HepG2 (cell line): ENCODE results near the gene ISCU. TPM values are rescaled to one million over a fixed set of nuclear protein-coding genes. Genes with fewer than 3 reads are reported as not detected.

Source experiments
- ATAC-seq: fragments of 200-7000 bp; cut with Tn5 transposase; 3 replicates; pipeline ENCODE4 v1.9.1; 2020; ENCODE audit warnings: mild to moderate bottlenecking, moderate library complexity
- BruUV-seq: library from RNA; stranded (reverse); fragments of 400-500 nt; replicated peaks from 2 replicates; lab custom pipeline; 2021; lab: Mats Ljungman, UMichigan
- CTCF ChIA-PET: fragments of 300-600 bp; formaldehyde crosslinking; extraction: SDS; loops from one replicate; lab custom pipeline; 2021; ENCODE audit warnings: low total read pairs, inconsistent platforms, low intra/inter-chr PET ratio; lab: Yijun Ruan, JAX
- POLR2A ChIA-PET: fragments of 350-600 bp; sonication (Branson Sonifier 250); formaldehyde crosslinking; loops from one replicate; lab custom pipeline; 2020; ENCODE audit warnings: antibody characterized with exemption, inconsistent platforms; lab: Yijun Ruan, JAX
- DNase-seq: peaks from one replicate; pipeline ENCODE4 v3.0.0-alpha.2; 2015; ENCODE audit warnings: low spot score
- FAIRE-seq: peaks from 3 replicates; lab custom pipeline; 2011; peaks lifted over from hg19 to GRCh38; lab: Jason Lieb, UNC
- H2AFZ ChIP-seq: one replicate; pipeline ENCODE4 v1.6.1; 2011; ENCODE audit warnings: low read length, inconsistent platforms
- H3K27ac ChIP-seq: fragments of 300-600 bp; 3 replicates; pipeline ENCODE4 v1.8.0; 2011; ENCODE audit warnings: mixed run types, mild to moderate bottlenecking, mixed read lengths, low read length, inconsistent platforms; ENCODE audit not compliant: insufficient read depth; ENCODE audit errors: extremely low read length
- H3K27me3 ChIP-seq, 2 experiments: fragments of 200-600 bp in 1 of 2; 2 replicates in 1 of 2; 3 replicates in 1 of 2; pipeline versions ENCODE4 v1.6.0 to v1.8.0; 2011; ENCODE audit warnings: low read length in 2 of 2, mild to moderate bottlenecking in 2 of 2, moderate library complexity in 2 of 2, inconsistent platforms in 1 of 2; ENCODE audit not compliant: insufficient read depth in 2 of 2, control insufficient read depth in 1 of 2
- H3K36me3 ChIP-seq, 2 experiments: fragments of 200-600 bp in 1 of 2; replicated peaks in 1 of 2; 2 replicates in 1 of 2; 3 replicates in 1 of 2; pipeline versions ENCODE4 v1.5.1 to v1.8.0; 2011; ENCODE audit warnings: low read length in 2 of 2, inconsistent platforms in 1 of 2; ENCODE audit not compliant: insufficient read depth in 2 of 2, control insufficient read depth in 1 of 2
- H3K4me1 ChIP-seq: 2 replicates; pipeline ENCODE4 v1.5.1; 2012; ENCODE audit warnings: low read length, inconsistent platforms; ENCODE audit not compliant: insufficient read depth
- H3K4me2 ChIP-seq: 2 replicates; pipeline ENCODE4 v1.6.0; 2011; ENCODE audit warnings: low read depth, low read length, inconsistent platforms
- H3K4me3 ChIP-seq, 3 experiments: fragments of 200-600 bp in 1 of 3; sonication (generic), shearing (Covaris generic) in 1 of 3; replicated peaks in 1 of 3; 2 replicates each; pipeline ENCODE4 v1.5.1; 2011 to 2016; ENCODE audit warnings: low read length in 3 of 3, inconsistent platforms in 2 of 3, low read depth in 2 of 3, mild to moderate bottlenecking in 2 of 3, control low read depth in 1 of 3, mixed read lengths in 1 of 3; ENCODE audit not compliant: insufficient read depth in 1 of 3
- H3K79me2 ChIP-seq: one replicate; pipeline ENCODE4 v1.6.1; 2011; ENCODE audit warnings: low read length, inconsistent platforms; ENCODE audit not compliant: insufficient read depth
- H3K9ac ChIP-seq: 2 replicates; pipeline ENCODE4 v1.6.0; 2011; ENCODE audit warnings: mild to moderate bottlenecking, low read depth, low read length, inconsistent platforms; ENCODE audit not compliant: insufficient read depth
- H3K9me3 ChIP-seq: 2 replicates; pipeline ENCODE4 v1.5.1; 2012; ENCODE audit warnings: mild to moderate bottlenecking, low read length
- H4K20me1 ChIP-seq: 2 replicates; pipeline ENCODE4 v1.6.0; 2011; ENCODE audit warnings: inconsistent platforms, mild to moderate bottlenecking, low read length, moderate library complexity; ENCODE audit not compliant: insufficient read depth
- CTCF ChIP-seq: sonication (generic); formaldehyde crosslinking; IDR thresholded peaks from 2 replicates; pipeline ENCODE4 v1.5.0; 2020; ENCODE audit warnings: mild to moderate bottlenecking, missing genetic modification reagents, moderate library complexity
- HNF1B ChIP-seq: sonication (generic); formaldehyde crosslinking; IDR thresholded peaks from 2 replicates; pipeline ENCODE4 v1.5.1; 2020; ENCODE audit warnings: mild to moderate bottlenecking, moderate library complexity, missing genetic modification reagents
- RAD21 ChIP-seq: fragments of 450-650 bp; formaldehyde crosslinking; IDR thresholded peaks from 2 replicates; pipeline ENCODE4 v1.5.0; 2020; ENCODE audit warnings: mild to moderate bottlenecking
- SALL1 ChIP-seq: sonication (generic); formaldehyde crosslinking; IDR thresholded peaks from 2 replicates; pipeline ENCODE4 v1.8.0; 2022; ENCODE audit warnings: mild to moderate bottlenecking, missing genetic modification reagents
- SALL2 ChIP-seq: sonication (generic); formaldehyde crosslinking; IDR thresholded peaks from 2 replicates; pipeline ENCODE4 v1.8.1; 2023; ENCODE audit warnings: mild to moderate bottlenecking, missing genetic modification reagents, inconsistent platforms
- XRCC5 ChIP-seq: fragments of 200-400 bp; formaldehyde crosslinking; optimal IDR thresholded peaks from 2 replicates; pipeline ENCODE3; 2017; ENCODE audit warnings: mild to moderate bottlenecking, low read length
- YY1 ChIP-seq: IDR thresholded peaks from 2 replicates; pipeline ENCODE4 v1.6.1; 2011; ENCODE audit warnings: low read length, low read depth, moderate library complexity, mild to moderate bottlenecking; ENCODE audit not compliant: insufficient read depth, insufficient replicate concordance
- ZNF441 ChIP-seq: sonication (generic); formaldehyde crosslinking; IDR thresholded peaks from 2 replicates; pipeline ENCODE4 v1.7.0; 2021; ENCODE audit warnings: missing genetic modification reagents, borderline replicate concordance
- ZNF772 ChIP-seq: sonication (generic); formaldehyde crosslinking; IDR thresholded peaks from 2 replicates; pipeline ENCODE4 v1.5.0; 2020; ENCODE audit warnings: mild to moderate bottlenecking, missing genetic modification reagents
- WGBS: methylation state at CpG from one replicate; pipeline ENCODE4 v1.1.6; 2017; ENCODE audit warnings: low lambda C conversion rate; 5-methylcytosine and 5-hydroxymethylcytosine counted together
- in situ Hi-C: cut with HindIII; loops from 2 replicates; pipeline ENCODE4 v1.10.0; 2017; ENCODE audit warnings: low pct_unique_long_range_greater_than_20kb; ENCODE audit not compliant: extremely low pct_ligation_motif_present
- intact Hi-C: fragments of 100-400 bp; cut with micrococcal nuclease; formaldehyde crosslinking; loops from one replicate; pipeline ENCODE4 v1.10.0; 2022; ENCODE audit not compliant: unreplicated experiment
- polyA plus RNA-seq, 8 experiments: library from polyadenylated mRNA; depleted of rRNA in 3 of 8; stranded (reverse) in 7 of 8; unstranded in 1 of 8; fragments of >200 nt; fragmentation: Illumina TruSeq in 4 of 8; extraction: Trizol in 4 of 8; gene quantifications; 2 replicates each; pipeline versions ENCODE4 v1.2.1 to v1.2.3, GENCODE V29; 2011 to 2016; ENCODE audit warnings: low read depth in 4 of 8, missing spikeins in 1 of 8, mixed read lengths in 1 of 8; ENCODE audit not compliant: insufficient read depth in 1 of 8
- total RNA-seq, 5 experiments: library from RNA; depleted of rRNA; stranded (reverse); fragments of >200 nt; fragmentation: Illumina TruSeq; extraction: Trizol; gene quantifications; 2 replicates each; pipeline ENCODE4 v1.2.3, GENCODE V29; 2016; ENCODE audit warnings: low read depth in 1 of 5

The ISCU gene
- total and polyA plus RNA-seq, 2 of the 13 experiments (the other 11 are each of a cell fraction or from before 2014, with no cell fraction given): 94.4 to 107 TPM

GRCh38 chr12:108618079-108618952 is 55.9 kb downstream of the ISCU start:
- Histone ChIP-seq H3K9ac (no peak overlapping the region), H3K4me2 (no peak overlapping the region; the same call in 1 of the 2 replicates), H3K4me3 (no peak overlapping the region), H4K20me1 (no peaks in the 10 kb centered on the region), H3K36me3 (no peaks in the 10 kb centered on the region), H3K27me3 (peaks cover 0 to 4% of the 10 kb centered on the region in 2 experiments; a peak in 1 of 5 replicates), H2AFZ (peak overlapping the region; percentile 9), H3K9me3 (no peaks in the 10 kb centered on the region), H3K4me1 (peaks cover 20% of the 10 kb centered on the region), H3K79me2 (no peaks in the 10 kb centered on the region), H3K27ac (no peak overlapping the region)
- ChIA-PET CTCF (interaction anchor here (1.1 to 3.0 kb wide), 3 partner anchors 54 to 185 kb away, joined by 3 to 45 read pairs (median 3); partner anchors contain the start of gene ISCU), POLR2A (interaction anchor here (1.7 to 2.1 kb wide), 2 partner anchors 56 to 58 kb away, joined by 4 to 13 read pairs; partner anchors contain the start of genes ISCU and SART3)
- in situ Hi-C loops: loop anchor here (5.0 kb wide), 1 partner anchor 51 kb away; no protein-coding TSS in a partner anchor
- BruUV-seq: no TSS peak
- DNase-seq: peak; percentile 55
- intact Hi-C loops: loop anchor here (1.0 kb wide), 2 partner anchors 55 to 628 kb away; no protein-coding TSS in a partner anchor
- FAIRE-seq: no peak
- peak; percentile 88 for ATAC-seq
- WGBS: under 1% methylated on average over 9 of the region's 16 CpGs
- TF ChIP-seq CTCF (peak; percentile 89), HNF1B (CRISPR knock-in tag) (0 out of 2 replicates have a peak, but pooled peaks have one; percentile 46), RAD21 (CRISPR knock-in tag) (peak; percentile 90), ZNF772 (0 out of 2 replicates have a peak, but pooled peaks have one; percentile 43), ZNF441 (CRISPR knock-in tag) (no peak), SALL1 (CRISPR knock-in tag) (peak; percentile 50; the same call in 1 of the 2 replicates), SALL2 (CRISPR knock-in tag) (0 out of 2 replicates have a peak, but pooled peaks have one; percentile 18), XRCC5 (peak; percentile 62), YY1 (peak; percentile 38)
